ENCODE results near the gene PDHX.

The PDHX gene

GRCh38 chr11:34941688-34942087 lies 25.3 kb downstream of the PDHX start:
- TF ChIP-seq, protein P1, sequence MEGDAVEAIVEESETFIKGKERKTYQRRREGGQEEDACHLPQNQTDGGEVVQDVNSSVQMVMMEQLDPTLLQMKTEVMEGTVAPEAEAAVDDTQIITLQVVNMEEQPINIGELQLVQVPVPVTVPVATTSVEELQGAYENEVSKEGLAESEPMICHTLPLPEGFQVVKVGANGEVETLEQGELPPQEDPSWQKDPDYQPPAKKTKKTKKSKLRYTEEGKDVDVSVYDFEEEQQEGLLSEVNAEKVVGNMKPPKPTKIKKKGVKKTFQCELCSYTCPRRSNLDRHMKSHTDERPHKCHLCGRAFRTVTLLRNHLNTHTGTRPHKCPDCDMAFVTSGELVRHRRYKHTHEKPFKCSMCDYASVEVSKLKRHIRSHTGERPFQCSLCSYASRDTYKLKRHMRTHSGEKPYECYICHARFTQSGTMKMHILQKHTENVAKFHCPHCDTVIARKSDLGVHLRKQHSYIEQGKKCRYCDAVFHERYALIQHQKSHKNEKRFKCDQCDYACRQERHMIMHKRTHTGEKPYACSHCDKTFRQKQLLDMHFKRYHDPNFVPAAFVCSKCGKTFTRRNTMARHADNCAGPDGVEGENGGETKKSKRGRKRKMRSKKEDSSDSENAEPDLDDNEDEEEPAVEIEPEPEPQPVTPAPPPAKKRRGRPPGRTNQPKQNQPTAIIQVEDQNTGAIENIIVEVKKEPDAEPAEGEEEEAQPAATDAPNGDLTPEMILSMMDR (conservative IDR thresholded peaks at IDR 0.05; ENCODE audit: low read depth): no peak
- no peak for DNase-seq (ENCODE audit: low spot score)
- CTCF ChIA-PET: no interaction called here
- POLR2A ChIA-PET (ENCODE audit: low non-redundant PET): no interaction called here
- no peak overlapping the region for H3K27ac ChIP-seq

- CTCF ChIA-PET: interaction anchor here (0.7 kb wide), 1 partner anchor 158 kb away, joined by 3 read pairs; no protein-coding TSS in a partner anchor
- POLR2A ChIA-PET (ENCODE audit: low non-redundant PET): no interaction called here
These were observed 28.3 kb downstream of the PDHX start for GRCh38 chr11:34944692-34945091.

GRCh38 chr11:34948696-34949095 lies 32.3 kb downstream of the PDHX start:
- TF ChIP-seq, protein P1 (conservative IDR thresholded peaks at IDR 0.05; ENCODE audit: low read depth): no peak
- POLR2A ChIA-PET (ENCODE audit: low non-redundant PET): no interaction called here
- CTCF ChIA-PET: no interaction called here
- H3K27ac ChIP-seq: no peak overlapping the region
- no peak for DNase-seq (ENCODE audit: low spot score)

More at GRCh38 chr11:34944692-34945091, 28.3 kb downstream of the PDHX start:
- DNase-seq (ENCODE audit: low spot score): no peak
- TF ChIP-seq, protein P1 (conservative IDR thresholded peaks at IDR 0.05; ENCODE audit: low read depth): no peak
- H3K27ac ChIP-seq: no peak overlapping the region

DNA sequence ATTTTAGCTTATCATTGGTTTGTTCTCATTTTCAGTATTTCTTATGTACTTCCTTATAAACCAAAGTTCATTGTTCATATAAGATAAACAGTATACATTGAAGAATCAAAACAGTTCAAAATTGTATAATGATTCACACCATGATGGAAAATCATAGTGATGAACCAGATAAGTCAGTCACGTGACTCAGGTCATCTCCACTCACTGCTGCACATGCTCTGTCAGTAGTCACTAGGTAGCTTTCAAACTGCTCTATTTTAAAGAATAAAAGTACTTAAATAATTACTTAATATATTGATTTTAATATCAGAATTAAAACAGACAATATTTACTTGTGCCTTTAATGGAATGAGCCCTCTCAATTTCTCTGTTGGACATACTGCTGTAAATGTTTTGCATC lies 37.5 kb downstream of the PDHX start:
- TF ChIP-seq, protein P1 (conservative IDR thresholded peaks at IDR 0.05; ENCODE audit: low read depth): no peak
- ChIA-PET CTCF (no interaction called here), POLR2A (ENCODE audit: low non-redundant PET) (no interaction called here)
- H3K27ac ChIP-seq: no peak overlapping the region
- no peak for DNase-seq (ENCODE audit: low spot score)

DNA sequence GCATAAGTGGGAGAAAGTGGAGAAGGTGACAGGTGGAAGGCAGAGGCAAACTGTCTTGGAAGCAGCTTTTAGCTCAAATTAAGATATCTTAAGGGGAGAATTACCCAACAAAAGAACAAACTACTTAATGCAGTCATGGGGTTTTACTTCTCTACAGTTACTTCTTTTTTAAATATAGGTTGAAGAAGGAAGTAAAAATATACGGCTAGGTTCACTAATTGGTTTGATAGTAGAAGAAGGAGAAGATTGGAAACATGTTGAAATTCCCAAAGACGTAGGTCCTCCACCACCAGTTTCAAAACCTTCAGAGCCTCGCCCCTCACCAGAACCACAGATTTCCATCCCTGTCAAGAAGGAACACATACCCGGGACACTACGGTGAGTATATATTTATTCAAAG lies 40.8 kb downstream of the PDHX start:
- CTCF ChIA-PET: no interaction called here
- no peak overlapping the region for H3K27ac ChIP-seq
- no peak for DNase-seq (ENCODE audit: low spot score)
- TF ChIP-seq, protein P1 (conservative IDR thresholded peaks at IDR 0.05; ENCODE audit: low read depth): no peak
- POLR2A ChIA-PET (ENCODE audit: low non-redundant PET): no interaction called here

GRCh38 chr11:34957606-34958005 lies 41.2 kb downstream of the PDHX start:
- TF ChIP-seq, protein P1 (conservative IDR thresholded peaks at IDR 0.05; ENCODE audit: low read depth): no peak
- ChIA-PET CTCF (interaction anchor here (0.6 kb wide), 1 partner anchor 454 kb away, joined by 3 read pairs; no protein-coding TSS in a partner anchor), POLR2A (ENCODE audit: low non-redundant PET) (no interaction called here)
- DNase-seq (ENCODE audit: low spot score): no peak
- H3K27ac ChIP-seq: no peak overlapping the region

DNA sequence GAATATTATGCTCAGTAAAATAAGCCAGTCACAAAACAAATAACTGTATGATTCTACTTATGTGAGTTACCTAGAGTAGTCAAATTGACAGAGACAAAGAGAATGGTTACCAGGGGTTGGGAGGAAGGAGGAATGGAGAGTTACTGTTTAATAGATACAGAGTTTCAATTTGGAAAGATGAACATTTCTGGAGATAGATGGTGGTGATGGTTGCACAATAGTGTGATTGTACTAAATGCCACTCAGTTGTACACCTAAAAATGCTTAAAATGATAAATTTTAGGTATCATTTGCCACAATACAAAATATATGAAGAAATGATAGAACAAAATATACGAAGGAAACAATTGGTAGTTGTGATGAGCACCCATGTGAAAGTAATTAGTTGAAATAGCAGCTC lies 43.4 kb downstream of the PDHX start:
- TF ChIP-seq, protein P1 (conservative IDR thresholded peaks at IDR 0.05; ENCODE audit: low read depth): no peak
- ChIA-PET CTCF (no interaction called here), POLR2A (ENCODE audit: low non-redundant PET) (no interaction called here)
- DNase-seq (ENCODE audit: low spot score): no peak
- no peak overlapping the region for H3K27ac ChIP-seq

All from RWPE1 (cell line).